Right cardiac atrium (tissue), 5 donors: ENCODE data around the gene SDK2. TPM values are rescaled to one million over a fixed set of nuclear protein-coding genes. Genes with fewer than 3 reads are reported as not detected.
"Not testable (repeated sequence)": the region's sequence is repeated elsewhere in the genome, so short reads cannot be mapped to it uniquely, and the experiment has no call there.

Experiments used
- ATAC-seq, 2 donors: fragments of 200-7000 bp; cut with Tn5 transposase; one replicate each; pipeline versions ENCODE4 v1.8.0 to v1.9.1; 2020; ENCODE audit warnings: moderate library complexity in 2 of 2, mild to moderate bottlenecking in 1 of 2
- DNase-seq, 3 donors: peaks; one replicate each; pipeline ENCODE4 v3.0.0-alpha.2; 2020
- H3K27ac ChIP-seq: one replicate; pipeline ENCODE4 v1.5.1; 2013; ENCODE audit warnings: mild to moderate bottlenecking, low read length, control low read depth, moderate library complexity
- H3K27me3 ChIP-seq: one replicate; pipeline ENCODE4 v1.6.1; 2013; ENCODE audit not compliant: control insufficient read depth, insufficient read depth
- H3K4me1 ChIP-seq: one replicate; pipeline ENCODE4 v1.6.1; 2013; ENCODE audit warnings: low read length; ENCODE audit not compliant: control insufficient read depth, insufficient read depth
- H3K4me3 ChIP-seq: one replicate; pipeline ENCODE4 v1.5.1; 2013; ENCODE audit warnings: low read length, control low read depth
- H3K9me3 ChIP-seq: one replicate; pipeline ENCODE4 v1.6.1; 2013; ENCODE audit warnings: low read length; ENCODE audit not compliant: control insufficient read depth
- WGBS: extraction: QIAGEN DNeasy Blood & Tissue Kit; methylation state at CpG from one replicate; pipeline ENCODE4 v1.1.7; 2013; 5-methylcytosine and 5-hydroxymethylcytosine counted together
- intact Hi-C, 4 donors: fragments of 100-400 bp; cut with DNase I; formaldehyde crosslinking; loops; one replicate each; pipeline versions ENCODE4 v1.11.0 to v1.14.0; 2022 to 2023
- polyA plus RNA-seq: library from polyadenylated mRNA; stranded (reverse); fragments of 200-250 nt; gene quantifications from one replicate; pipeline ENCODE4 v1.2.3, GENCODE V29; 2013
- total RNA-seq, 4 donors: library from RNA; stranded (reverse); fragmentation: NEBNext Ultra II Directional; extraction: Animal tissue kit (Norgen Biotek cat#: 25700); gene quantifications; one replicate each; pipeline ENCODE4 v1.2.1, GENCODE V29; 2021
- donor health status: healthy with polysubstance abuse.
- donor health status: DM: no; HTN: yes; CAD: no.
- donor health status: DM: no; HTN: no; CAD: no.
- donor health status: DM: no; HTN: yes; CAD: no; lungs with severe emphysema.
- donor health status: DM: yes; HTN: yes; CAD: no.

SDK2 gene
- total and polyA plus RNA-seq, 5 donors: 0.77 to 4.4 (median 2.0) TPM

GRCh38 chr17:73338566-73339197, 305.6 kb downstream of the SDK2 start:
- Histone ChIP-seq H3K9me3 (no peaks in the 10 kb centered on the region), H3K4me1 (peaks cover 8% of the 10 kb centered on the region), H3K27me3 (no peaks in the 10 kb centered on the region), H3K4me3 (no peak overlapping the region), H3K27ac (peak overlapping the region; percentile 2)
- 83% methylated on average over 22 of the region's 22 CpGs for WGBS
- intact Hi-C loops: no loop called here
- DNase-seq (peak in 1 of 3 donors; percentile 51), ATAC-seq (no peak)

- peak overlapping the region; percentile 19 for H3K27ac ChIP-seq
- H3K9me3 ChIP-seq: no peaks in the 10 kb centered on the region
- WGBS: 63% methylated on average over 13 of the region's 13 CpGs
- peak in 2 of 3 donors; percentile 56 to 73 for DNase-seq
- peak in 1 of 2 donors; percentile 8 for ATAC-seq
- H3K4me3 ChIP-seq: no peak overlapping the region
- H3K27me3 ChIP-seq: no peaks in the 10 kb centered on the region
- intact Hi-C loops: no loop called here
- peaks cover 8% of the 10 kb centered on the region for H3K4me1 ChIP-seq
Observed at GRCh38 chr17:73338050-73338521, 306.2 kb downstream of the SDK2 start.

GRCh38 chr17:73337330-73337710, 306.9 kb downstream of the SDK2 start:
- DNase-seq (no peak), ATAC-seq (no peak)
- 64% methylated on average over 4 of the region's 4 CpGs for WGBS
- H3K4me1 ChIP-seq: peaks cover 3% of the 10 kb centered on the region
- no peaks in the 10 kb centered on the region for H3K9me3 ChIP-seq
- intact Hi-C loops: no loop called here
- H3K27ac ChIP-seq: no peak overlapping the region
- H3K4me3 ChIP-seq: no peak overlapping the region
- H3K27me3 ChIP-seq: no peaks in the 10 kb centered on the region

- no peaks in the 10 kb centered on the region for H3K4me1 ChIP-seq
- no peaks in the 10 kb centered on the region for H3K9me3 ChIP-seq
- no peak overlapping the region for H3K27ac ChIP-seq
- ATAC-seq (no peak), DNase-seq (no peak)
- no peak overlapping the region for H3K4me3 ChIP-seq
- H3K27me3 ChIP-seq: no peaks in the 10 kb centered on the region
- 78% methylated on average over 13 of the region's 13 CpGs for WGBS
- intact Hi-C loops: no loop called here
Observed at GRCh38 chr17:73336408-73337329, 307.6 kb downstream of the SDK2 start.

- WGBS: 84% methylated on average over 12 of the region's 12 CpGs
- ATAC-seq: no peak
- Histone ChIP-seq H3K9me3 (no peaks in the 10 kb centered on the region), H3K27ac (no peak overlapping the region), H3K4me3 (no peak overlapping the region), H3K27me3 (no peaks in the 10 kb centered on the region), H3K4me1 (no peaks in the 10 kb centered on the region)
- intact Hi-C loops: no loop called here
- no peak for DNase-seq
Observed at GRCh38 chr17:73335591-73336407, 308.4 kb downstream of the SDK2 start.

- no peak overlapping the region for H3K27ac ChIP-seq
- intact Hi-C loops: no loop called here
- no peaks in the 10 kb centered on the region for H3K9me3 ChIP-seq
- WGBS: 78% methylated on average over 12 of the region's 12 CpGs
- H3K4me3 ChIP-seq: no peak overlapping the region
- H3K27me3 ChIP-seq: no peaks in the 10 kb centered on the region
- DNase-seq: peak in 1 of 3 donors; percentile 41
- no peak for ATAC-seq
- H3K4me1 ChIP-seq: no peaks in the 10 kb centered on the region
Observed at GRCh38 chr17:73334771-73335513, 309.3 kb downstream of the SDK2 start.

- H3K27me3 ChIP-seq, H3K9me3 ChIP-seq, intact Hi-C loops, H3K27ac ChIP-seq, H3K4me3 ChIP-seq, H3K4me1 ChIP-seq: not testable (repeated sequence)
- peak in 1 of 3 donors; percentile 53 for DNase-seq
- WGBS: 84% methylated on average over 9 of the region's 9 CpGs
- peak; percentile 35 to 42 for ATAC-seq
Observed at GRCh38 chr17:73333445-73333844, 310.8 kb downstream of the SDK2 start.

GRCh38 chr17:73331060-73331459, 313.2 kb downstream of the SDK2 start:
- H3K27me3 ChIP-seq: no peaks in the 10 kb centered on the region
- WGBS: 65% methylated on average over 3 of the region's 3 CpGs
- no peaks in the 10 kb centered on the region for H3K9me3 ChIP-seq
- no peaks in the 10 kb centered on the region for H3K4me1 ChIP-seq
- ATAC-seq (no peak), DNase-seq (no peak)
- intact Hi-C loops: no loop called here
- H3K4me3 ChIP-seq: no peak overlapping the region
- no peak overlapping the region for H3K27ac ChIP-seq

GRCh38 chr17:73327676-73328075, 316.6 kb downstream of the SDK2 start:
- intact Hi-C loops: no loop called here
- no peak for DNase-seq
- WGBS: 95% methylated on average over 7 of the region's 7 CpGs

GRCh38 chr17:73325527-73325842, 318.8 kb downstream of the SDK2 start:
- peak; percentile 86 to 91 for ATAC-seq
- Histone ChIP-seq H3K9me3 (no peaks in the 10 kb centered on the region), H3K4me1 (peaks cover 2% of the 10 kb centered on the region), H3K27me3 (no peaks in the 10 kb centered on the region), H3K27ac (peak overlapping the region; percentile 67), H3K4me3 (no peak overlapping the region)
- intact Hi-C loops: no loop called here
- DNase-seq: peak in 2 of 3 donors; percentile 50 to 71
- 27% methylated on average over 4 of the region's 4 CpGs for WGBS

More at GRCh38 chr17:73327676-73328075, 316.6 kb downstream of the SDK2 start:
- H3K4me3 ChIP-seq: no peak overlapping the region
- H3K27me3 ChIP-seq: no peaks in the 10 kb centered on the region
- no peaks in the 10 kb centered on the region for H3K4me1 ChIP-seq
- no peak for ATAC-seq
- no peak overlapping the region for H3K27ac ChIP-seq
- H3K9me3 ChIP-seq: no peaks in the 10 kb centered on the region
